ENCODE data around the gene RAB30.

The RAB30 gene

GRCh38 chr11:83047515-83048225 is 24.0 kb downstream of the RAB30 start:
- Histone ChIP-seq H3K4me1 (peaks cover 20% of the 10 kb centered on the region), H3K27me3 (no peaks in the 10 kb centered on the region), H3K9me3 (no peaks in the 10 kb centered on the region), H3K36me3 (no peaks in the 10 kb centered on the region), H3K4me3 (ENCODE audit: low read depth, low read length) (no peak overlapping the region)
- TF ChIP-seq, protein P1, sequence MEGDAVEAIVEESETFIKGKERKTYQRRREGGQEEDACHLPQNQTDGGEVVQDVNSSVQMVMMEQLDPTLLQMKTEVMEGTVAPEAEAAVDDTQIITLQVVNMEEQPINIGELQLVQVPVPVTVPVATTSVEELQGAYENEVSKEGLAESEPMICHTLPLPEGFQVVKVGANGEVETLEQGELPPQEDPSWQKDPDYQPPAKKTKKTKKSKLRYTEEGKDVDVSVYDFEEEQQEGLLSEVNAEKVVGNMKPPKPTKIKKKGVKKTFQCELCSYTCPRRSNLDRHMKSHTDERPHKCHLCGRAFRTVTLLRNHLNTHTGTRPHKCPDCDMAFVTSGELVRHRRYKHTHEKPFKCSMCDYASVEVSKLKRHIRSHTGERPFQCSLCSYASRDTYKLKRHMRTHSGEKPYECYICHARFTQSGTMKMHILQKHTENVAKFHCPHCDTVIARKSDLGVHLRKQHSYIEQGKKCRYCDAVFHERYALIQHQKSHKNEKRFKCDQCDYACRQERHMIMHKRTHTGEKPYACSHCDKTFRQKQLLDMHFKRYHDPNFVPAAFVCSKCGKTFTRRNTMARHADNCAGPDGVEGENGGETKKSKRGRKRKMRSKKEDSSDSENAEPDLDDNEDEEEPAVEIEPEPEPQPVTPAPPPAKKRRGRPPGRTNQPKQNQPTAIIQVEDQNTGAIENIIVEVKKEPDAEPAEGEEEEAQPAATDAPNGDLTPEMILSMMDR (IDR thresholded peaks at IDR 0.05; ENCODE audit: low read depth, low read length): no peak
- no peak for DNase-seq

- Histone ChIP-seq H3K27me3 (no peaks in the 10 kb centered on the region), H3K36me3 (no peaks in the 10 kb centered on the region), H3K4me1 (peaks cover 12% of the 10 kb centered on the region), H3K9me3 (no peaks in the 10 kb centered on the region), H3K4me3 (ENCODE audit: low read depth, low read length) (no peak overlapping the region)
- TF ChIP-seq, protein P1 (IDR thresholded peaks at IDR 0.05; ENCODE audit: low read depth, low read length): no peak
- DNase-seq: no peak
Measured at GRCh38 chr11:83046621-83047172, 25.0 kb downstream of the RAB30 start.

DNA sequence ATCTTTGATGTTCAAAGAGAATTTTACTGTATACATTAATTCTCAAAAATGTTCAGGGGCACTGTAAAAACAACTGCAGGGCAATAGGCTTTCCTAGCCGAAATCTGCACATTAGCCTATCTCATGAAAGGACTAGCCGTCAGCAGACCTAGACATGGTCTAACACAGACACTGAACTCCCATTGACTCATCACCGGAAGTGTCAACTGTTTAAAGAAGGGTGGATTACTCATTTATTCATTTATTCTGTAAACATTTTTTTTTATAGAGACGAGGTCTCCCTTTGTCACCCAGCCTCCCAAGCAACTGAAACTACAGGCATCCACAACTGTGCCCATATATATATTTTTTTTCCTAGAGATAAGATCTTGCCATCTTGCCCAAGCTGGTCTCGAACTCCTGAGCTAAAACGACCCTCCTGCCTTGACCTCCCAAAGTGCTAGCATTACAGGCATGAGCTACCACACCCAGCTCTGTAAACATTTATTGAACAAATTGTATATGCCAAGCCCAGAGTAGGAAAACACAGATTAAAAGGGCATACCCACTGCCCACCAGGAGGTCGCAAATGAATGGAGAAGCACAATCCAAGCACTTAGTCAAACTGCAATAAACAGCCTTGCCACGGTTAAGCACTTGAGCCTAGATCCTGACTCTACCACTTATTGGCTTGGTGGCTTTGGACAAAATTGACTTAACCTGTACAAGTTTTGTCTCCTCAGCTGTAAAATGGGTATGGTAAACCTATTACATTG is 26.6 kb downstream of the RAB30 start:
- H3K36me3 ChIP-seq: no peaks in the 10 kb centered on the region
- no peak for DNase-seq
- TF ChIP-seq, protein P1 (IDR thresholded peaks at IDR 0.05; ENCODE audit: low read depth, low read length): no peak
- no peak overlapping the region for H3K4me3 ChIP-seq (ENCODE audit: low read depth, low read length)
- H3K9me3 ChIP-seq: no peaks in the 10 kb centered on the region
- H3K27me3 ChIP-seq: no peaks in the 10 kb centered on the region
- peaks cover 12% of the 10 kb centered on the region for H3K4me1 ChIP-seq

DNA sequence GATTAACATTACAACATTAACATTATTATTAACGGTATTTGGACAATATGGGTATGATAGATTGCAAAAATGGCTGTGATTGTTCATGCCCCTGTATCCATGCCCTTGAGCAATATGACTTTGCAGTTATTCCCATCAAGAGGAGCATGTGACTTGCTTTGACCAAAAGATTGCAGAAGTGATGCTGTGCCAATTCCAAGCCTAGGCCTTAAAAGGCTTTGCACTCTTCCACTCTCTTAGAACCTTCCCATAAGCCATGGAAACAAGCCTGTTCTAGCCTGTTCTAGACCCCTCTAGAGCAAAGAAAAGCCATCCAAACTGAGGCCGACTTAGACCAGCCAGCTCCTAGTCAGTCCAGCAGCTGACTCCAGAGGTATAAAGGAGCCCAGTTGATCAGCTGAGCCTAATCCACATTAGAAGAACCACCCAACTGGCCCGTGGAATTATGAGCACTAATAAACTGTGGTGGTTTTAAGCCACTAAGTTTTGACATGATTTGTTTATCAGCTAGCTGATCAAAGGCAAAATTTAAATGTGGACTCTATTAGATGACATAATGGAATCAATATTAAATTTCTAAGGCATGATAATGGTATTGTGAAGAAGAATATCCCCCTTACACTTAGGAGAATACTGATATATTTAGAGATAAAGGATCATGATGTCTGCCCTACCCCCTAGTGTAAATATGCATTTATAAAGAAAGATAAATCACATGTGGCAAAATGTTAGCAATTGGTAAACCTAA is 28.6 kb downstream of the RAB30 start:
- Histone ChIP-seq H3K27me3 (no peaks in the 10 kb centered on the region), H3K9me3 (no peaks in the 10 kb centered on the region), H3K4me3 (ENCODE audit: low read depth, low read length) (no peak overlapping the region), H3K36me3 (no peaks in the 10 kb centered on the region), H3K4me1 (peaks cover 12% of the 10 kb centered on the region)
- TF ChIP-seq, protein P1 (IDR thresholded peaks at IDR 0.05; ENCODE audit: low read depth, low read length): no peak
- DNase-seq: no peak

DNA sequence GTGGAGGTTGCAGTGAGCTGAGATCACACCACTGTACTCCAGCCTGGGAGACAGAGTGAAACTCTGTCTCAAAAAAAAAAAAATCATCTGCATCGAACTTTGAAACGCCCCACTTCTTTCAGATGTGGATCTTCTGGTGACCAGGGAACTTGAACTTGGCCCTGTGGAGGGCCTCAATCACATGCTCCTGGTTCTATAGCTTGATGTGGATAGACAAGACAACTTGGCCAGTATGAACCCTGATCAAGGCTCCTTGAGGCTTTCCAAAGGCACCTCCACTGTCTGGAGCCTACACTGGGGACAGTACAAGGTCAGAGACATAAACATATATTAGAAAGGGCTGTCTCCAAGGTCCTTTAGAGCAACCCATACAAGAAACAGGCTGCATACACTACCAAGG is 30.6 kb downstream of the RAB30 start:
- Histone ChIP-seq H3K4me1 (peaks cover 12% of the 10 kb centered on the region), H3K9me3 (no peaks in the 10 kb centered on the region), H3K4me3 (ENCODE audit: low read depth, low read length) (no peak overlapping the region), H3K27me3 (no peaks in the 10 kb centered on the region), H3K36me3 (no peaks in the 10 kb centered on the region)
- TF ChIP-seq, protein P1 (IDR thresholded peaks at IDR 0.05; ENCODE audit: low read depth, low read length): no peak
- DNase-seq: no peak
